ENCODE results near the gene TUNAR.

The TUNAR gene

GRCh38 chr14:95875831-95876760 lies 536 bp upstream of the TUNAR start:
- DNase-seq, result no peak

- DNase-seq, result no peak
These were observed 1.0 kb downstream of the TUNAR start for GRCh38 chr14:95877633-95878032.

- no peak for DNase-seq
These were observed 7.7 kb downstream of the TUNAR start for GRCh38 chr14:95884377-95884776.

GRCh38 chr14:95885278-95885677 lies 8.6 kb downstream of the TUNAR start:
- DNase-seq, result no peak

- no peak for DNase-seq
These were observed 9.2 kb downstream of the TUNAR start for GRCh38 chr14:95885866-95886265.

- no peak for DNase-seq
These were observed 9.9 kb downstream of the TUNAR start for GRCh38 chr14:95886366-95887056.

- DNase-seq, result no peak
These were observed 10.7 kb downstream of the TUNAR start for GRCh38 chr14:95887351-95887750.

- DNase-seq, result no peak
These were observed 12.8 kb downstream of the TUNAR start for GRCh38 chr14:95889236-95889979.

GRCh38 chr14:95891742-95892141 lies 15.1 kb downstream of the TUNAR start:
- no peak for DNase-seq

- DNase-seq, result no peak
These were observed 15.5 kb downstream of the TUNAR start for GRCh38 chr14:95892142-95892541.

- no peak for DNase-seq
These were observed 19.1 kb downstream of the TUNAR start for GRCh38 chr14:95895720-95896119.

- no peak for DNase-seq
These were observed 20.0 kb downstream of the TUNAR start for GRCh38 chr14:95896498-95897135.

GRCh38 chr14:95897280-95897679 lies 20.6 kb downstream of the TUNAR start:
- DNase-seq, result no peak

GRCh38 chr14:95901054-95901453 lies 24.4 kb downstream of the TUNAR start:
- DNase-seq, result no peak

GRCh38 chr14:95902273-95902826 lies 25.7 kb downstream of the TUNAR start:
- no peak for DNase-seq

- DNase-seq, result no peak
These were observed 26.5 kb downstream of the TUNAR start for GRCh38 chr14:95903165-95903564.

- no peak for DNase-seq
These were observed 27.0 kb downstream of the TUNAR start for GRCh38 chr14:95903616-95904107.

GRCh38 chr14:95906591-95906990 lies 30.0 kb downstream of the TUNAR start:
- DNase-seq, result no peak

- no peak for DNase-seq
These were observed 34.0 kb downstream of the TUNAR start for GRCh38 chr14:95910628-95911027.

GRCh38 chr14:95911456-95911855 lies 34.8 kb downstream of the TUNAR start:
- DNase-seq, result no peak

GRCh38 chr14:95915330-95915729 lies 38.7 kb downstream of the TUNAR start:
- DNase-seq, result no peak

- DNase-seq, result no peak
These were observed 41.8 kb downstream of the TUNAR start for GRCh38 chr14:95918466-95918865.

Data from activated CD8-positive, alpha-beta memory T cell treated with anti-CD3 and anti-CD28 coated beads, Interleukin-2, amount 50 U/mL, for 4 hours (primary cell).